ENCODE data around the gene OR4D9.

DNA sequence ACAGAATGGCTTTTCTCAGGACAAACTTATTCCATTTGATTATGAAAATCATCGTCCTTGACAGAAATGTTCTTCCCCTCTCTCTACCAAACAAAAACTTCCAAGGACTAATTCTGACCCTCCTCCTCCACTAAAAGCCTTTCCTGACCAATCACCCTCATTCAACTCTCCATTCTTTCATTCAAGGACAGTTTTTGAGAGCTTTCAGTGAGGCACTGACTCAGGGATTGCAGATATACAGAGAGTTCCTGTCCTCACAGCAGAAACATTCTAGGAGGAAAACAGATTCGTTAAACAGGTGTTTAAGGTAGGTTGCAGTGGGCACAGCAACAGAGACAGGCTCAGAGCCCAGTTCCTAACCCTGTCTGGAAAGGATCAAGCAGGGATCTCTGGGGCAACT, 41.5 kb downstream of the OR4D9 start:
- no peak for TF ChIP-seq POLR2AphosphoS5 (IDR thresholded peaks at IDR 0.05; ENCODE audit: low read depth, low read length)
- TF ChIP-seq, protein P1, sequence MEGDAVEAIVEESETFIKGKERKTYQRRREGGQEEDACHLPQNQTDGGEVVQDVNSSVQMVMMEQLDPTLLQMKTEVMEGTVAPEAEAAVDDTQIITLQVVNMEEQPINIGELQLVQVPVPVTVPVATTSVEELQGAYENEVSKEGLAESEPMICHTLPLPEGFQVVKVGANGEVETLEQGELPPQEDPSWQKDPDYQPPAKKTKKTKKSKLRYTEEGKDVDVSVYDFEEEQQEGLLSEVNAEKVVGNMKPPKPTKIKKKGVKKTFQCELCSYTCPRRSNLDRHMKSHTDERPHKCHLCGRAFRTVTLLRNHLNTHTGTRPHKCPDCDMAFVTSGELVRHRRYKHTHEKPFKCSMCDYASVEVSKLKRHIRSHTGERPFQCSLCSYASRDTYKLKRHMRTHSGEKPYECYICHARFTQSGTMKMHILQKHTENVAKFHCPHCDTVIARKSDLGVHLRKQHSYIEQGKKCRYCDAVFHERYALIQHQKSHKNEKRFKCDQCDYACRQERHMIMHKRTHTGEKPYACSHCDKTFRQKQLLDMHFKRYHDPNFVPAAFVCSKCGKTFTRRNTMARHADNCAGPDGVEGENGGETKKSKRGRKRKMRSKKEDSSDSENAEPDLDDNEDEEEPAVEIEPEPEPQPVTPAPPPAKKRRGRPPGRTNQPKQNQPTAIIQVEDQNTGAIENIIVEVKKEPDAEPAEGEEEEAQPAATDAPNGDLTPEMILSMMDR (IDR thresholded peaks at IDR 0.05), result no peak
